CD4-positive, alpha-beta T cell treated with Interferon gamma for 1 hour (primary cell): ENCODE results near the gene FBXO10.
"Not testable (repeated sequence)": the region's sequence is repeated elsewhere in the genome, so short reads cannot be mapped to it uniquely, and the experiment has no call there.

Experiments used
- DNase-seq: peaks from one replicate; pipeline ENCODE4 v3.0.0-alpha.2; 2020

FBXO10 gene

DNA sequence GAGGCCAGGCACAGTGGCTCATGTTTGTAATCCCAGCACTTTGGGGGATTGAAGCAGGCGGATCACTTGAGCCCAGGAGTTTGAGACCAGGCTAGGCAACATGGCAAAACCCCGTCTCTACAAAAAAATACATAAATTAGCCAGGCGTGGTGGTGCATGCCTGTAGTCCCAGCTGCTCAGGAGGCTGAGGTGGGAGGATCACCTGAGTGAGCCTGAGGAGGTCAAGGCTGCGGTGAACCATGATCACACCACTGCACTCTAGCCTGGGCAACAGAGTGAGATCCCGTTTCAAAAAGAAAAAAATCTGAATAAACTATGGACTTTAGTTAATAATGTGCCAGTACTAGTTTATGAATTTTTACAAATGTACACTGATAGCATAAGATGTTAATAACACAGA lies 66.1 kb downstream of the FBXO10 start:
- not testable (repeated sequence) for DNase-seq

DNA sequence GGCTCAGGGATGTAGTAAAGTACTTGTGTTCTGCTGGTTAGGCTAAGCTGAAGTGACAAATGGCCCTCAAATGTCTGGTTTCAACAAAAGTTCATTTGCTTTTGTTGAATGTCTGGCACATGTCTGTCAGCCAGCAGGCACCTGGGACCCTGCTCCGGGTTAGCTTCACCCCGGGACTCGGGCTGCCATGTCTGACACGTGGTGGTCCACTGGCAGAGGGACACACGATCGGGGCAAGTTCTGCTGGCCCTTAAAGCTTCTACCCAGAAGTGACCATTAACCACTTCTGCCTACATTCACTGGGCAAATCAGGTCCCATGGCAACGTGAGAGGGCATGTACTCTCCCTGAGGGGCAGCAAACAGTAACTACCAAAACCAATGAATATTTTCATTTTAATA lies 66.6 kb downstream of the FBXO10 start:
- no peak for DNase-seq

DNA sequence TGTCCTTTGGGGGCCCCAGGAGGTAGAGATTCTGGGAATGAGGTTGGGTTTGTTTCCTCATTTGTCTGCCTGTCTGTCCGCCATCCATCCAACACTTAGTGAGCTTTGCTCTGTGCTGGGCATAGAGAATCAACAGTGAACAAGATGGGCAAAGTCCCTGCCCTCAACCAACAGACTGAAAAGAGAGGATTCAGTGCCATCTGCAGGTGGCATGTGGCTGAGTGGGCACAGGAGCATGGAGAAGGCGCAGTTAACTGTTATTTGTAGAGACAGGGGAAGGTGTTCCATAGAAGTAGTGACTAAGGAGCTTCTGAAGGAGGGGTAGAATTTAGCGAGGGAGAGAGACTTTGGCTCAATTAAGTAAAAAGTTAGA lies 67.4 kb downstream of the FBXO10 start:
- no peak for DNase-seq

DNA sequence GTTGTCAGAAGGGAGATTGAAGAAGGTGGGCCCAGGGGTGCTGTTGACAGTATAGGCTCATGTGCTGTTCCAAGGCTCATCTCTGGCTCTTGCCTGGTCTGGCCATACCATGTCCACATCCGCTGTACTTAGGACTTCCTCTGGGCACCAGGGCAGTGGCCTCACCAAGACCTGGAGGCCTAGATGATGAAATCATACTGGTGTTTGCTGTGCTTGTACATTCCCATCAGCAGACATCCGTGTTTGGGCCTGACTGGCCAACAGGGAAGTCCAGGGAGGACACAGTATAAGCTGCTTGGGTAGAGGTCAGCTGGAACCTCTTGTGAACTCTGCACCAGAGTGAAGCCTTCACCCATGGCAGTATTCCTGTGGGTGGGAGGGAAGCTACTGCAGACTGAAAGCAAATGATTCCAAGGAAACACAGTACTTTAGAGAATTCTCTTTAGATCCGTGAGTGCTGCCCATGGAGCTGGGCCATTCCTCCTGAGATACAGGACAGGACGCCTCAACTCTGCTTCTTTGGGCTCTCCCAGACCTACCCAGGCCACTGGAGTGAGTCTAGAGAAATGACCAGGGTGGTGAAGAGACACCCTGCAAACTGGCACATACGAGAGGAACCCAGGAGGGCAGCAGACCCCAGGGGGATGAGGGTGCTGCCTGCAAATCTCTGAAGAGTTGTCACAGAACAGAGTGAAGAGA lies 67.9 kb downstream of the FBXO10 start:
- no peak for DNase-seq

DNA sequence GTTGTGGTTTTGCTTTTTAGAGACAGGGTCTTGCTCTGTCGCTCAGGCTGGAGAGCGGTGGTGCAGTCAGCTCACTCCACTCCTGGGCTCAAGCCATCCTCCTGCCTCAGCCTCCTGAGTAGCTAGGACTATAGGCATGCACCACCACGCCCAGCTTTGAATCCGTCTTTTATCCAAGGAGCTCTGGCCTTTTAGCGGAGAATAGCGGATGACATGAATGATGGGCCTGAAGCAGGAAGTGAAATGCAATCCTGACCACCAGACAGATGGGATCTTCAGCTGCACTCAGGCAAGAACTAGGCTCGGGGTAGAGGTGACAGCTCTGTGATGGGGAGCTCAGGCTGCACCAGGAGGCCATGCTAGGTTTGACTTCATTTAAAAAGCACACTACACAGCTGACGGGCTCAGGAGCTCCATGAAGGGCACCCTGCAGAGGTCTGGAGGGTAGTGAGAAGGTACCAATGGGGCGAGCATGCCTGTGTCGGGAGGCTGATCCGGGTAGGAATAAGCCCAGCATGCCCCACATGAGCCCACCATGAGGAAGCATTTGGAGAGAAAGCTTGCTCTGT lies 68.5 kb downstream of the FBXO10 start:
- no peak for DNase-seq

DNA sequence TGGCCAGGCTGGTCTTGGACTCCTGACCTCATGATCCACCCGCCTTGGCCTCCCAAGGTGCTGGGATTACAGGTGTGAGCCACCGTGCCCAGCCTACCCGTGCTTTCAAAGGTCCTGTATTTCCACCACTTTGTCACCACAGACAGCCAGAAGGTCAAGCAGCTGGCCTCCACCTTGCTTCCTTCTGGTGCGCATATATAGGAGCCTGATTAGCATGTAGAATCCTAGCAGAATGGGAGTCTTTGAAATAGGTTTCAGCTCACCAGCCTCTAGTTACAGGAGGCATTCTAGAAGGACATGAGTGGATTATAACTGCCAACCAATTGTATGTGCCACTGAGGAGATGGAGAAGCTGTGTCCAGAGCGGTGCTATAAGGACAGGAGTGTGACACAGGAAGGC lies 71.6 kb downstream of the FBXO10 start:
- DNase-seq = no peak

DNA sequence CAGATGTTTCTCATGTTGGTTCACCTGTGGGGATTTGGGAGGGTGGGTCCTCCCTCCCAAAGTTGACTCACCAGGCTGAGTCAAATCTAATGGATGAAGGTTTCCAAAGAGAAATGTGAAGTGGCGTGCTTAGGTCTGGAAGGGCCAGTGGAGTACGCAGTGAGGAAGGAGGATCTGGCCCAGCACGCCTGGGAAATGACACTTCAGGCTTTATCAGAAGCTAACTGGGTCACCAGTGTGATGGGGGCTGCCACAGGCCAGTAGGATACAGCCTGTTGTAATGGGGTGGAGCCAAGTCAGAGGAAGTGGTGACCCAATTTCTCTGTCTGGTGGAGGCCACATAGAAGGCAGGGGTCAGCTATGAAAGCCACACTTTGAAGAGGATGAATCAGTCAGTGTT lies 72.4 kb downstream of the FBXO10 start:
- peak; percentile 65 for DNase-seq

DNA sequence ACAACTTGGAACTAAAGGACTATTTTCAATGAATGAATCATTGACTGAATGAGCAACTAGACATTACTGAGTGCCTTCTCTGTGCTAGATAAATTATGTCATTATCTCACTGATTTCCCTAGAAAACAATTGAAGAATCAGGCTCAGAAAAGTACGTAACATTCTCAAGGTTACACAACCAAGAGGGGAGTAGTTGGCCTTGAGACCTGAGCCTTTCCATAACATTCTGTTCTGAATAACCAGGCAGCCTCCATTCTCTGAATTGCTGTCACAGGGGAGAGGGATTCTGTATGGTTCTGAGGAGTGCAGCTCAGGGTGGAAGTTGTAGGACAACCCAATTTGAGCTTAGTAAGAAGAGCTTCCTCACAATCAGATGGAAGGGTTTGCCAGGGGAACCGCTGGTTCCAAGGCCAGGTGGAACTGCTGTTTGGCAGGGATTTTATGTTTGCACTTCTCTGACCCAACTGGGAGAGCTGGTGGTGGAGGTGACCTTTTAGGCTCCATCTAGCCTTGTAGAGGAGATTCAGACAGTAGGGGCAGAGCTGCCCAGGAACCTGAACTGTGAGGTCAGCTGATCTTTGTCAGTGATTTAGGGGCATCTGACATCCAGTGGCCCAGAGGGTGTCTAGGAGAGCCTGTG lies 74.1 kb downstream of the FBXO10 start:
- DNase-seq = no peak

DNA sequence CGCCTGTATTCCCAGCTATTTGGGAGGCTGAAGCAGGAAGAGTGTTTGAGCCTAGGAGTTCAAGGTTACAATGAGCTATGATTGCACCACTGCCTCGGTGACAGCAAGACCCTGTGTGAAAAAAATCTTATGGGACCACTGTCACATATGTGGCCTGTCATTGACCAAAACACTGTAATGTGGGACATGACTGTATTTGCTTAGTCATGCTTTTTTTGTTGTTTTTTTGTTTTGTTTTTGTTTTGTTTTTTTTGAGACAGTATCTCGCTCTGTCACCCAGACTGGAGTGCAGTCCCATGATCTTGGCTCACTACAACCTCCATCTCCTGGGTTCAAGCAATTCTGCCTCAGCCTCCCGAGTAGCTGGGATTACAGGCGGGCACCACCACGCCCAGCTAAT lies 76.9 kb downstream of the FBXO10 start:
- no peak for DNase-seq

DNA sequence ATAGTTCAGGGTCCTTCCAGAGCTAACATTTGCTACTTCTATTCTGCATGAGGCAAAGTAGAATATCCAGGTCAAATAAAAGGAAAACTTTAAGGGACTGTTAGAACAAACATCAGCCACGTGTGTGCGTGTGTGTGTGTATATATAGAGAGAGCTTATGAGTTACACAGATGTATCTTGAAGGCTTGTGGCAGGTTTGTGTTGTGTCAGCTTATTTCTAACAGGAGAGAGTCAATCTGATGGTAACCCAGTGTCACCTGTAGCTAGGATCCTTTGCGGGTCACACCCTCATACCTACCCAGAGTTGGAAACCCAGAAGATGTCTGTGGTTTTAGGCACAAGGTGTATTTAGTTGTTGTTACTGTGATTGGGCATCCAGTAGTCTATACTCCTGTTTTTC lies 77.7 kb downstream of the FBXO10 start:
- DNase-seq = no peak

DNA sequence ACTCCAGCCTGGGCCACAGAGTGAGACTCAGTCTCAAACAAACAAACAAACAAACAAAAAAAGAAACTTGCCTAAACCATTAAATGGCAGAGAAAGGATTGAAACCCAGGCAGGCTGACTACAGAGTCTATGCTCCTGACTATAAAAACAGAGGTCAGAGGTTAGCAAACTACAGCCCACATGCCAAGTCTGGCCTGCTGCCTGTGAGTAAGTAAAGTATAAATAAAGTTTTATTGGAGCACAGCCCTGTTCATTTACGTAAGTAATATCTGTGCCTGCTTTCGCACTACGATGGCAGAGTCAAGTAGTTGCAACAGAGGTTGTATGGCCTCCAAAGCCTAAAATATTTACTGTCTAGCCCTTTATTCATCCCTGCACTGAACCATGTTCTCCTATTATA lies 78.9 kb downstream of the FBXO10 start:
- DNase-seq = no peak

DNA sequence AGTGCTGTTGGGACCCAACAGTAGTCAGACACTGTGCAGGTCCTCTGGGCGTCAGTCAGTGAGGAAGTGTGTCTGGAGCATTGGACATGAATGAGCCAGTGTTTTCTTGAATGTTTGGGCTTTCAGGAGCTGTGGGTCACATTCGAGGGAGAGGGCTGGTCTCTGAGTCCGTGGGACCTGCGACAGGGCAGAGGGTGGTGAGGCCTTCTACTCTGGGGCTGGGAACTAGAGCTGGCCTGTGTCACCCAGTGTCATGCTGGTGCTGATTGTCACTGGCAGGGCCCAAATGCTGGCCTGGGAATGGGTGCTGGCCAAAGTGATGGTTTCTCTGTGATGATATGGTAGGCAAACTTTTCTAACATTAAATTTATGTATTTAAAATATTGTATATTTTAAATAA lies 80.2 kb downstream of the FBXO10 start:
- no peak for DNase-seq

DNA sequence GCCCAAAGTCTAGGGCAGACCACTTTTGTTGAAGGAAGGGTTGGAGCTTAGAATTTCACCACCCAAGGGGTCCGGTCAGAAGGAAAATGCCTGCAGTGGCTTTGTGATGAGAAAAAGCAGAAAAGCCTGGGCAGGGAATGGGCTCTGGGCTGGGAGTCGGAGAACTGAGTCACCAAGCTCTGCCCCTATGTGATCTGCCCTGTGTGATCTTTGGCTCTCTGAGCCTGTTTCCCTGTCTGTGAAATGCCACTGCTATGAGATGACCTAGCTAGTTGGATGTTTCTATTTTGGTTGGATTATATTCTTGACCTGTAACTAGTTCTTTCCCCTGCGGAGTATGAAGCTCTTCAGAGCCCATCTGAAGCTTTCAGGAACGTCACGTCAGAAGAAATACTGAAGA lies 80.6 kb downstream of the FBXO10 start:
- no peak for DNase-seq

DNA sequence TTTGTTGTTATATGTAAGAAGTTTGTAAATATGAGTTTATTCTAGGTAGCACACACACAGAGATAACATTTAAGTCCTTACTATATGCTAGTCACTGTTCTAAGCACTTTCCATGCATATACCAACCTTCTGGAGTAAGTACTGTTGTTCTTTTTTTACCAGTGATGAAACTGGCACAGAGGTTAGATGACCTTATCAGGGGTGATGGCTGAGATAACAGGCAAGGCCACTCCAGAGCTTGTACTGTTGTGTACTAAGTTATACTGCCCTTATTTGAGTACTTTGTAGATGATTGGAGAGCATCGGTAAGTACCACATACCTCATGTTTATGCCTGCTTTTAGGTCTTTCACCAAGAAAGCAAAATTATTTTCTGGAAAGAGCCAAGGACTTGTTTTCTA lies 84.2 kb downstream of the FBXO10 start:
- no peak for DNase-seq

DNA sequence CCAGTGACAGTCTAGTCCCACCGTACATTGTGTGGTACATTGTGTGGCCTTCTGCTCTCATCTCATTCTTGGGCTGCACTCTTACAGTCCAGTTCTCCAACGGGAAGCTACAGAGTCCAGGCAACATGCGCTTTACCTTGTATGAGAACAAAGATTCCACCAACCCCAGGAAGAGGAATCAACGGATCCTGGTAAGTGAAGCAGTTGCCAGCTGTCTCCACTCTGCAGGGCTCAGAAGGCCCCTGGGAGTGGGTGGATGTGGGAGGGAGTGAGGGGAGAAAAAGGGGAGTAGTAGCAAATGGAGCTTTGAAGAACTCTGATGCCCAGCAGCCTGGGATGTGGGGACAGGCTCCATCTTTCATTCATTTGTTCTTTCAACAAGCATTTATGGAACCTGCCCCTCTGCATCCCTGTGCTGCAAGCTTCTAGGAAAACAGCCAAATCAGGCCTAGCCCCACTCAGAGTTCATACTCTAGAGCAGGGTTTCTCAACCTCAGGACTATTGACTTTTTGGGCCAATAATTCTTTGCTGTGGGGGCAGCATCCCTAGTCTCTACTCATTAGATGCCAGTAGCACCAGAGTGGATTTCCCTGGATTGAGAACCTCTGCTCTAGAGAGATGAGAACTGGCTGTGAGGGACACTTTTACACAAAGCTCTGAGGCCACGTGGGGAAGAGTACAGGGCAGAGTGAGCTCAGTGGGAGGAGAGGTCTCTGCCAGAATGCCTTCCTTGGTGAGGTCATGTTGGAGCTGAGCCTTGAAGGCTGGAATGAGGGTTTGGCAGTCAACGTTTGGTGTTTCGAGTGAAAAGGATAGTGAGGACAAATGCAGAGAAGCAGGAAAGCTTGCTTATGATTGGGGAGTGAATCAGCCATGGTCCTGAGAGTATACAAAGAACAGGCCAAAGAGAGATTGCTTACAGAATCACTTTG lies 89.3 kb downstream of the FBXO10 start:
- DNase-seq = no peak

DNA sequence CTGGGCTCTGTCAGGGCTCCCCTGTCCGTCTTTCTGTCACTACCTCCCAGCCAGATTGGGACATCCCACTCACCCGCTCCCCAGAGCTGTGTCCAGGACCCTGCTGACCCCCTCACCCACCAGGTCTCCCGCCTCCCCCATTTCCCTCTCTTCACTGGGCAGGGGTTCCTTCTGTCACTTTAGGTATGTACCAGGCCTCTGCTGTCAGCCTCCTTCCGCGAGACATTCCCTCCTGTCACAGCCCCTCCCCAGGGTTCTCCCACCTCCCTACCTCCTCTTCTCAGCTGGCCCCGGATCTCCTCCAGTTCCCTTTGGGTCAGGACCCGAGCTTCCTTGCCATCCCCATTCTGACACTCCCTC lies 89.9 kb downstream of the FBXO10 start:
- DNase-seq = no peak

DNA sequence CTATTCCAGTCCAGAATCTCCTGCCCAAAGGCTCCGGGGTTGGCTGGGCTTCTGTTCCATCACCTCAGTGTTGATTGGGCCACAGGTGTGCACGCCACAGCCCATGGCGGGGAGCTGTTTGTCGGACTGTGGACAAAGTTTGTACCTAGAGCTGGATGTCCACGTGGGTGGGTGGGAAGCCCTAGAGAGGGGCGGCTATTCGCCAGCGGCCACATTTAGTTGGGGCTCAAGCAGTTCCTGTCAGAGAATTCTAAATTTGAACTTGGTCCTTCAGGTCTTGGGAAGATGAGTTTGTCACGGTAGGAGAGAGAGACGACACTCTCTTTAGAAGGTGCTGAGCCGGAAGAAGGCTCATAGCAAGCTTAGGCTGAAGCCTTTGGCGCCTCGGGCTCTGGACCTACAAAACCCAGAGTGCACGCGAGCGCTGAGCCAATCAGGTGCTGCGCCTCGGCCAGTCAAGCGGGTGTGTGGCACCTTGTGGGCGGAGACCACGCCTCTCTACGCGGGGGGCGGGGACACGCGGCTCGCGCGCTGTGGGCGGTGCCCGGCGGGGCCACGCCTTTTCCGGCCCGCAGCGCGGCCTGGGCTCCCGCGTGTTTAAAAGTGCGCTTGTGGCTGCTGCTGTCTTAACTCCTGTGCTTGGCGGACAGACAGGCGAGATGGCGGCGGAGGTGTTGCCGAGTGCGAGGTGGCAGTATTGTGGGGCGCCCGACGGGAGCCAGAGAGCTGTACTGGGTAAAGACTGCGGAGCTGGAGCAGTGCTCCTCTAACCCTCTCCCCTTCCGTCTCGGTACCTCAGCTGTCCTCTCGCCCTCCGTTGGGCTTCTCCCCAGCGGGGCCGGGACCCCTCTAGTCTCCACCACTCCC lies 90.6 kb downstream of the FBXO10 start, which contains the start of gene POLR1E:
Gene POLR1E (plus strand): TSS at position 560 of the 867 bp plus-strand sequence. CDS start 100 bp downstream, at position 660.
- DNase-seq = peak; percentile 96

DNA sequence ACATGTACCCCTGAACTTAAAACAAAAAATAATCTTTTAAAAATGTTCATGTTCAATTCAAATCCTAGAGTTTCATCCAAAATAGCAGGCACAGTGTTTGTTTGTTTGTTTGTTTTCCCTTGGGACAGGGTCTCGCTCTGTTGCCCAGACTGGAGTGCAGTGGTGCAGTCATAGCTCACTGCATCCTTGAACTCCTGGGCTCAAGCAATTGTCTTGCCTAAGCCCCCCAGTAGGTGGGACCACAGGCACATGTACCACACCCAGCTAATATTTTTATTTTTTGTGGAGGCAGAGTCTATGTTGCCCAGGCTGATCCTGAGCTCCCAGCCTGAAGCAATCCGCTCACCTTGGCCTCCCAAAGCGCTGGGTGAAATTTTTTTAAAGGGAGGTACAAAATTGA lies 95.4 kb downstream of the FBXO10 start:
- no peak for DNase-seq

DNA sequence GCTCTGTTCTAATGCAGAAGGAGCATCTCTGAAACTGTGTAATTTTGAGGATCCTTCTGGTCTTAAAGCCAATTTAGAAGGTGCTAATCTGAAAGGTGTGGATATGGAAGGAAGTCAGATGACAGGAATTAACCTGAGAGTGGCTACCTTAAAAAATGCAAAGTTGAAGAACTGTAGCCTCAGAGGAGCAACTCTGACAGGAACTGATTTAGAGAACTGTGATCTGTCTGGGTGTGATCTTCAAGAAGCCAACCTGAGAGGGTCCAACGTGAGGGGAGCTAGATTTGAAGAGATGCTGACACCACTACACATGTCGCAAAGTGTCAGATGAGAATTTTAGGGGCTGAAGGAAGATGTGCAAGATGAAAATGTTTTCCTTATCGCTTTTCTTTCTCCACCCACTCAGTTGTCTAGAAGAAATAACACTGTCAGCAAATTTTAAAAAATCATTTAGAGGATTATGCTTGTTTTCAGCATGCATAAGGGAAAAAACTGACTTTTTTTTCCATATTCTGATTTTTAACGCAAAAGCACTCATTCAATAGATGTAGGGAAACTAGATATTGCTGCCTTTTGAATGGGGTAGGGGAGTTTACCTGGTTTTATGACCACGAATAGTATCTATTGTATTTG lies 98.1 kb downstream of the FBXO10 start:
- DNase-seq = not testable (repeated sequence)

DNA sequence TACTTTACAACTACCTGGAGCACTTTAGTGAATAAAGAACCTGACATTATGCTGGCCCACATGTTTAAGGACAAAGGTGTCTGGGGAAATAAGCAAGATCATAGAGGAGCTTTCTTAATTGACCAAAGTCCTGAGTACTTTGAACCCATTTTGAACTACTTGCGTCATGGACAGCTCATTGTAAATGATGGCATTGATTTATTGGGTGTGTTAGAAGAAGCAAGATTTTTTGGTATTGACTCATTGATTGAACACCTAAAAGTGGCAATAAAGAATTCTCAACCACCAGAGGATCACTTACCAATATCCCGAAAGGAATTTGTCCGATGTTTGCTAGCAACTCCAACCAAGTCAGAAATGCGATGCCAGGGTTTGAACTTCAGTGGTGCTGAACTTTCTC lies 98.7 kb downstream of the FBXO10 start:
- not testable (repeated sequence) for DNase-seq

DNA sequence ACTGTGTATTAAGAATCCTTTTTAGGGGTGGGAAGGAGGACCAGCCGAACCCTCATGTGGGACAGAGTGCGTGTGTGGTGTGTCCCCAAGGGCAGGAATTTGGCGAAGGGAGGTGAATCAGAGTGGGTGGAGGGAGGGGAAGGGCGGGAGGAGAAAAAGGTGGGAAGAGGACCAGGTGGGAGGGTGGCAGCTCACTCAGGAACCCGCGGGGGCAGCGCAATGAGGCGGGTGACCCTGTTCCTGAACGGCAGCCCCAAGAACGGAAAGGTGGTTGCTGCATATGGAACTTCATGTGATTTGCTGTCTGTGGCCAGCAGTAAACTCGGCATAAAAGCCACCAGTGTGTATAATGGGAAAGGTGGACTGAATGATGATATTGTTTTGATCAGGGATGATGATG lies 99.2 kb downstream of the FBXO10 start:
- no peak for DNase-seq

DNA sequence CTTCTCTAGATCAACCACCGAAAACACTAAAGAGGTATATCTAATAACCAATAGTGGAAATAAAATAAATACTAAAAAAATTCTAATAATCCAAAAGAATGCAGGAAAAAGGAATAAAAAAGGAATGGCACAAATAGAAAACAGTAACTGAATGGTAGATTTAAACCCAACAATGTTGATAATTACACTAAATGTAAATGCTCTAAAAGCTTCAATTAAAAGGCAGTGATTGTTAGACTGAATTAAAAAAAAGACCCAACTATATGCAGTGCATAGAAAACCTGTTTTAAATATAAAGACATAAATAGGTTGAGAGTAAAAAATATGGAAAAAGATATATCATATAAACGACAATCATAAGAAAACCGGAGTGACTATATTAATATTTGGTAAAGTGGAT lies 101.7 kb downstream of the FBXO10 start:
- DNase-seq = no peak
